Pericardium fibroblast (primary cell): ENCODE results near the gene DLX2. TPM values are rescaled to one million over a fixed set of nuclear protein-coding genes. Genes with fewer than 3 reads are reported as not detected.

Experiments used
- total RNA-seq: library from RNA; depleted of rRNA; stranded (reverse); fragments of >200 nt; gene quantifications from 2 replicates; pipeline ENCODE4 v1.2.3, GENCODE V29; 2015

Gene DLX2
- 0.85 TPM in 1 of 2 replicates, not detected in the other for total RNA-seq

GRCh38 chr2:172102391-172103359, at the start of gene DLX2:
Gene DLX2 (minus strand): TSS chr2:172102900. CDS start chr2:172102538, 362 bp downstream.

GRCh38 chr2:172085460-172086159, 17.1 kb downstream of the DLX2 start, which contains the start of gene DLX1:
Gene DLX1 (plus strand): TSS chr2:172085507. CDS start chr2:172085678, 171 bp downstream.

Other genes starting within 250 kb of the DLX2 start
- gene SLC25A12, start 208.7 kb downstream of the DLX2 start, total RNA-seq: 11.0 and 19.1 TPM in 2 replicates
- 19.4 and 20.8 TPM in 2 replicates for gene HAT1, start 180.4 kb downstream of the DLX2 start, total RNA-seq
- 2.3 and 4.9 TPM in 2 replicates for gene METAP1D, start 102.9 kb downstream of the DLX2 start, total RNA-seq
- not detected in 2 replicates for gene DLX1, start 17.4 kb downstream of the DLX2 start, total RNA-seq